HG02588 (cell line): ENCODE measurements around the gene ELL.

Source experiments
- ATAC-seq: cut with Tn5 transposase; IDR thresholded peaks from one replicate; pipeline ENCODE4 v1.9.1; 2021; ENCODE audit warnings: mild to moderate bottlenecking, moderate library complexity; ENCODE audit not compliant: unreplicated experiment

The ELL gene

DNA sequence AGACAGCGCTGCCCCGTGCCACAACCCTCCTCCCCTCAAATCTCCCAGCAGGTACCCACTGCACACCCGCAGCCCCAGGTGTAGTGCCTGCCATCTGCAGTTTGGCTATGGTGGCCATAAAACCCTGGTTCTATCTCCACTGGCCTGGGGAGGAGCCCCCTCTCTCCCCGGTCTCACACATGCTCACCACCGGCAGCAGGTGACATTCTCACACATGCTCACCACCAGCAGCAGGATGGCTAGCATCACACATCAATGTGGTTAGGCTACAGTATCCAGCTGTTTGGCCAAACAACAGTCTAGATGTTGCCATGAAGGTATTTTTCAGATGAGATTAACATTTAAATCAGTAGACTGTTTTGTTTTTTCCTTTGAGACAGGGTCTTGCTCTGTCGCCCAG is 31.1 kb downstream of the ELL start:
- ATAC-seq = no peak

- no peak for ATAC-seq
Observed at GRCh38 chr19:18489627-18490184, 32.2 kb downstream of the ELL start.

DNA sequence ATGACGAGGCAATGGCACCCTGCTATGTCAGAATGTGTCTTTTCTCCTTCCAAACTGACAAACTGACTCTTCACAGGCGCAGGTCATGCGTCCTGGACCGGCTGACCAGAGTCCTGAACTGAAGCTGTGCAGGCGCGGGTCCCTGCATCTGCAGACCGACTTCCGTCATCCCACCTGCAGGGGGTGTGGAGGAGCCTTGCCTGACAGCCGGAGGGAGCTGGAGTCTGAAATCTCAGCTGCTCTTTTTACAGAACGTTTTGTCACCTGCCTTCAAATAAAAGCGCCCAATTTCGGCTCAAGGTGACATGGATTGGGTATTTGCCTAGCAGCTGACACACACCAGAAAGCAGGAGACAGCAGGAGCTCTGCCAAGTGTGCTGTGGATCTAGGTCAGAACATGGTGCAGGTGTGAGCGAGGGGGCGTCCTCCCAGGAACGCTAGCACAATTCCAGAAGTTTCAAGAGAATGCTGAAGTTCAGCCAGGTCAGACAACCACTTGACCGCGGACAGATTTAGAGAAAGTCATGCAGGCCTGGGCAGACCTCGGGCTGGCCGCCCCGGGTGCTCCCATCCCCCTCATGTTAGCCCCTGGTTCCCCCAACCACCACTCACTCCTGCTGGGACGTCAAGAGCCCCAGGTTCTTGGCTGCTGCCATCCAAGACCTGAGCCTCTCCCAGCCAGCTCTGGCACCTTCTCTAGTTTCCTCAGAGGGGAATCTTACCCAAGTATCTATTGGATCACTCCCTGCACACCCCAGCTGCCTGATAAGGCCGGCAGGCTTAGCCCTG is 32.8 kb downstream of the ELL start:
- ATAC-seq = no peak

DNA sequence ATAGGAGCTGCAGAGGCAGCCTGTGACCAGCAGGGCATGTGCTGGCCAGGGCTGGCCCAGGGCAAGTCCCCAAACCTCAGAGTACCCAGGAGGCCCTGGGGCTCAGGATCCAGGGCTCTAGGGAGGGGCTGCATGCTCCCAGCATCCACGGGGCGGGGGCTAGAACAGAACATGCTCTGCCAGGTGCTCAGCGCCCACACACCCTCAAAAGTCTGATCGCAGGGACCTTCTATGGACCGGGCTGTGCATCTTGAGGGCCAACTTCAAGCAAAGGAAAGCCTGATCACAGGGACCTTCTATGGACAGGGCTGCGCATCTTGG is 33.5 kb downstream of the ELL start:
- ATAC-seq = no peak

DNA sequence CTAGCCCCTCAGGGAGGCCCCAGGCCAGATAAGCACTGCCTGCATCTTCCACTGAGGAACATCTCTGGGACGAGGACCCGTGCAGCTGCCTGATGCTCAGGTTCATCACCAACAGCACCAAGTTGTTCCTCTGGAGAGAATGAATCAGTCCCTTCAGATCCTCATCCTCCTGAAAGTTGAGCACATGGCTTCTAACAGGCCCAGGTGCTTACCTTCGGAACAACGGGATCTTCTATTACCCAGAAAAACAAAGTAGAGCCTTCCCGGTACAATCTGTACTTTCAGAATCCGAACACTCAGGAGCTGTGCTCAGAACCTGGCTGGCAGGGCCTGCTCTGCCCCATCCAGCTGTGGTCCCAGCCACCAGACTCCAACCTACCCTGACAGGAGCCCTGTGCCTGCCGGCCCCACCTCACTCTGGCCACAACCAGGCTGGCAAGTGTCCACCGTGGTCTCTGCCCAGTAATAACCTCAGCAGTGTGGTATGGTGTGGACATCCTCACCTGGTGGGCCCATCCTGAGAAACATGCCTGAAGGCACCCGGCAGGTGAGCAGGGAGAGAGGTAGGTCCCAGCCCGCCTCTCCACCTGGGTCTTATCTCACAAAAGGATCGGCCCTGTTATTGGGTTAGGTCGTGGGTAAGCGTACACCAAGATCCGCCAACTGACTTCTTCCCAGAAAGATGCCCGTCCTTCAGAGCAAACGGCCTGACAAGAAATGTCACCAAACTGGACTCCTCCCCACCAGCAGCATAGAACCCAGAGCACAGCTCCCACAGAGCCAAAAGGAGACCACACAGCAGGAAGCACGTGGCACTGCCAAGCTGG is 34.1 kb downstream of the ELL start:
- no peak for ATAC-seq

GRCh38 chr19:18486746-18487145 is 35.1 kb downstream of the ELL start:
- ATAC-seq = no peak

- ATAC-seq = no peak
Observed at GRCh38 chr19:18484992-18485391, 36.9 kb downstream of the ELL start.

- no peak for ATAC-seq
Observed at GRCh38 chr19:18483119-18483890, 38.6 kb downstream of the ELL start.

DNA sequence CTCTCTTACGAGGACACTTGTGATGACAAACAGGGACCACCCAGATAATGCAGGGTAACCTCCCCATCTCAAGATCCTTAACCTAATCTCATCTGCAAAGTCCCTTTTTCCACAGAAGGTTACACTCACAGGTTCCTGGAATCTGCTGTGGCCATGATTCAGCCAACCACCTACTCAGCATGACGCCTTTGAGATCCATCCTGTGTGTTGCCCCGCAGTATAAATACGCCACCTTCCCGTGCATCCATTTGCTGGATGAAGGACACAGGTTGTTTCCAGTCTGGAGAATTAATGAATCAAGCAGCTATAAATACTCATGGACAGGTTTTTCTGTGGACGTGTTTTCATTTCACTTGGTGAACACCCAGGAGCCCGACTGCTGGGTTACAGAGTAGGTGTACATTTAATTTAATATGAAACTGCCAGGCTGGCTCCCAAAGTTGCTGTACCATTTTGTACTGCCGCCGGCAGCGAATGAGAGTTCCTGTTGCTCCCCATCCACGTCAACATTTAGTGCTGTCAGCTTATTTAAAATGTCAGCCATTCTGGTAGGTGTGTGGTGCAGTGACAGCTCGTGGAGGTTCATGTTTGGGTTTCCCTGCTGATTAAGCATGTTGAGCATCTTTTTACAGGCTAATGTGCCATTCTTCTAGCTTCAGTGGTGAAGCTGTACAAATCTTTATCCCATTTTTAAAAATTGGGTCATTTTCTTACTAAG is 40.2 kb downstream of the ELL start:
- ATAC-seq = no peak

DNA sequence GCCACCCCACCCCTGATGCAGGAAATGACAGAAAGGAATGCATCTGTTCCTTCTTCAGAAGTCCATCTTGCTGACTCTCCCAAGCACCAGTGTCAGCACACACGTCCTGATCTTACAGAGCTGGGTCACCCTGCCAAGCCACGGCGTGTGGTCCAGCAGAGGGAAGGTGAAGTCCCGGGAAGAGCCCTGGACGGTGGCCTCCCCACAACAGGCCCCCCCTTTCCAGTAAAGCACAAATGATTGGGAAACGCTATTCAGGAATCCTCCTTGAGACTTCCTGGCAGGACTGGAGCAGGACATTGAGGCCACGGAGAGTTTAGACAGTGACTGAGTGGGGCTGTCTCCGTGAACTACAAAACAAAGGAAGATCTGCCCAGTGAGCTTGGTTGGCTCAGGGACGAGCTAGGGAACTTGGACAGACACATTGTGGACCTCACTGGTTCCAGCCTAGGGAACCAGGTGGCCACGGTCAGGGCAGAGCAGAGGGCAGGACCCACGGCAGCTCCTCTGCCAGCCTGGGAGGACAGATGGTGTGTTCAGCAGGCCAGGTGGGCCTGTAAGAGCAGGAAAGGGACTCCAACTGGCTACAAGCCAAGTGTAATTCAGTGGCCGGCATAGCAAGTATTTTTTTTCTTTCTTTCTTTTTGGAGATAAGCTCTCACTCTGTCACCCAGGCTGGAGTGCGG is 41.7 kb downstream of the ELL start:
- ATAC-seq = no peak

- ATAC-seq = peak; percentile 61
Observed at GRCh38 chr19:18478545-18479311, 43.1 kb downstream of the ELL start.

DNA sequence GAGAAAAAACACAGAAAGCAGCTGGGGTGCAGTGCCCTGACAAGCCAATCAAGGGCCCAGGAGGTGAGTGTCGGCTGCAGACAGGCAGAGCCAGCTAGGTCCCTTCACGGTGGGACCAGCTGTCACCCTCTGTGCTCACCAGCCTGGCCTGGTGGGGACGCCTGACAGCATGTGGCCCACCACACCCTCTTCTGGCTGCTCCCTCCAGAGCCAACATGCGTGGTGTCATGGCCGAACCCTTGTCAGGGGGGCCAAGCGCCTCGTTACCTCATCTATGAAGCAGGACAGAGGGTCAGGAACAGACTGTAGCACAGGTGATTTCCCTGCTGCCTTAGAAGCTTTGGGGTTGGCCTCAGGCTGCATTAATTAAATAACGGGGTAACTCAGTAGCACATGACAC is 43.9 kb downstream of the ELL start:
- ATAC-seq = no peak

GRCh38 chr19:18477042-18477779 is 44.7 kb downstream of the ELL start:
- no peak for ATAC-seq

DNA sequence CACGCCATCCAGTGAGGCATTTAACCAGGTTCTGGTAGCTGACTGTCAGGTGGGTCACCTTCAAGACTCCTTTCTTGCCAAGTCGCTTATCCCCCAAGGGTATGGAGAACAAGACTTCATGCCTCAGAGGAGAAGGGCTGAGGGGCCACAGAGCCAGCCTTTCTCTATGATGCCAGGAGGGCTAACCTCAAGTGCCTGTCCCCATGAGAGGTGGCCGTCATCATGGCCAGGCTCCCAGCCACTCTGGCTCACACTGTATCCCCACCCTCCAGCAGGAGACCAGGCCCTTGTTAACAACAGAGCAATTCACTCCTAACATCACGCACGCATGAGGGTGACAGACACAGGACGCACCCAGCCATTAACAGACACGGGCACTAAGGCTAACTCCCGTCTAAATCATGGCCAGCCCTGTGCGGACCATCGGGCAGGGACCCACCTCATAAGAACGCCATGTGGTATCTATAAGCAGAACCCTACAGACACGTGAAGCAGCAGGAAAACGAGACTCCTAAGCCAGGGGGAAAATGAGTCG is 45.3 kb downstream of the ELL start:
- ATAC-seq = no peak

GRCh38 chr19:18475762-18476331 is 46.0 kb downstream of the ELL start:
- ATAC-seq = no peak

DNA sequence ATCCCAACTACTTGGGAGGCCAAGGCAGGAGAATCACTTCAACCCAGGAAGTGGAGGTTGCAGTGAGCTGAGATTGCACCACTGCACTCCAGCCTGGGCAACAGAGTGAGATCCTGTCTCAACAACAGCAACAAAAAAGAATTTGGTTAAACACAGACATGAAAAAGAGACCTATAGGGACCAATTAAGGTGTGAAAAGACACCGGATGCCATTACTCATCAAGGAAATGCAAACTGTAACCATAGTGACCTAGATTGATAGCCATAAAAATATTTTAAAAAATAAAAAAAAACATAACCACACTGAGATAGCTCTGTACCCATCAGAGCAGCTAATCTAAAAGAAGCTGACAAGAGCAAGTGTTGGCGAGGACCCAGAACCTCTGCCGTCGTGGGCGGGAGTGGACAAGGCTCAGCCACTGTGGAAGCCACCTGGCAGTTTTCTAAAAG is 46.8 kb downstream of the ELL start:
- no peak for ATAC-seq

DNA sequence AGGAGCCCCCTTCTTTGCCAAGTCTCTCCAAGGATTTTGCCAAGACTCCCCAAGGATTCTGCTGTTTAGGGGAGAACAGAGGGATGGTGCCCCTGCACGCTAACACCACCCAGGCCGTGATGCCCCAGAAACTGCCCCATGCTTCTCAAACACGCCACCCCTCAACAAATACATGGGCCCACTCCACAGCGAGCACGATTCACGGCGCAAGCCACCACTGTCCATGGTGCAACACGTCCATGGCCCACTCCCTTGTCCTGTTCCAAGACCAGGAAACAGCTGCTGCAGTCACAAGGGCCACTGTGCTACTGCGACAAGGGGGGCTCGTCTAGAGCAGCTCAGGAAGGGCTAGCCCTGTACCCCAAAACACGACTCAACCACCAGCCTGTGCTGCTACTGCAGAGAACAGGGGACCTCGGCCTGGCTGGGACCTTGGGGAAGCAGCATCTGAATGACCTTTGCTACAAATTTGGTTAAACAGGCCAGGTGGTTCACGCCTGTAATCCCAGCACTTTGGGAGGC is 47.4 kb downstream of the ELL start:
- no peak for ATAC-seq

DNA sequence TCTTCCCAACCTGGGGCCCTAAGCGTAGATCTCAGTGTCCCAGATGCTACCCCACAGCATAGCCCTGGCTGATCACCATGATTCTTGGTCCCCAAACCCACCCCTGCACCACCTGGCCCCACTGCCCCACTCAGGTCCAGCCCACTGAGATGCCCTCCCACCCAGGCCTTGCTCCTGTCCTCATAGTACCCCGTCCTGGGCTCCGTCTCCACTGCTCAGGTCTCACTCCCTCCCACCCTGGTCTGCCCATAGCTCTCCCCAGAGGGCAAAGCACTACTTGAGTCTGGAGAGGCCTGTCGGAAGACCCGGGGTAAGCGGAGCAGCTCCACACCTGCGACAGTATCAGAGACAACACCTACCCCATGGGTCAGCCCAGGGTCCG is 48.2 kb downstream of the ELL start:
- no peak for ATAC-seq
